Ramos (cell line): ENCODE results near the gene SCG5.

ENCODE experiments used
- in situ Hi-C: fragments of 300-500 bp; cut with MboI; formaldehyde crosslinking; loops from one replicate; pipeline ENCODE4 v1.14.3; 2022; ENCODE audit warnings: low sequenced_read_pairs; ENCODE audit not compliant: unreplicated experiment

Gene SCG5

GRCh38 chr15:32718821-32719716 lies 77.6 kb downstream of the SCG5 start:
- in situ Hi-C loops, result no loop called here

GRCh38 chr15:32721596-32721995 lies 80.1 kb downstream of the SCG5 start:
- in situ Hi-C loops, result no loop called here

GRCh38 chr15:32722136-32722535 lies 80.6 kb downstream of the SCG5 start:
- in situ Hi-C loops, result no loop called here

GRCh38 chr15:32723171-32723948 lies 81.8 kb downstream of the SCG5 start:
- in situ Hi-C loops, result no loop called here

- in situ Hi-C loops, result no loop called here
These were observed 88.3 kb downstream of the SCG5 start for GRCh38 chr15:32729700-32730395.

GRCh38 chr15:32730677-32731654 lies 89.5 kb downstream of the SCG5 start:
- in situ Hi-C loops, result no loop called here

GRCh38 chr15:32732574-32733157 lies 91.2 kb downstream of the SCG5 start:
- in situ Hi-C loops, result no loop called here

- in situ Hi-C loops, result no loop called here
These were observed 91.8 kb downstream of the SCG5 start for GRCh38 chr15:32733281-32733680.

GRCh38 chr15:32735989-32736700 lies 94.6 kb downstream of the SCG5 start:
- in situ Hi-C loops, result no loop called here

GRCh38 chr15:32736701-32737061 lies 95.2 kb downstream of the SCG5 start:
- in situ Hi-C loops, result no loop called here

- in situ Hi-C loops, result no loop called here
These were observed 95.8 kb downstream of the SCG5 start for GRCh38 chr15:32737304-32737703.

GRCh38 chr15:32738666-32739065 lies 97.2 kb downstream of the SCG5 start:
- in situ Hi-C loops, result no loop called here

- in situ Hi-C loops, result no loop called here
These were observed 98.1 kb downstream of the SCG5 start for GRCh38 chr15:32739522-32740063.

- in situ Hi-C loops, result no loop called here
These were observed 102.1 kb downstream of the SCG5 start for GRCh38 chr15:32743411-32744140.

GRCh38 chr15:32746116-32746857 lies 104.8 kb downstream of the SCG5 start:
- in situ Hi-C loops, result no loop called here
